ENCODE data around the gene TAF4.

The TAF4 gene

DNA sequence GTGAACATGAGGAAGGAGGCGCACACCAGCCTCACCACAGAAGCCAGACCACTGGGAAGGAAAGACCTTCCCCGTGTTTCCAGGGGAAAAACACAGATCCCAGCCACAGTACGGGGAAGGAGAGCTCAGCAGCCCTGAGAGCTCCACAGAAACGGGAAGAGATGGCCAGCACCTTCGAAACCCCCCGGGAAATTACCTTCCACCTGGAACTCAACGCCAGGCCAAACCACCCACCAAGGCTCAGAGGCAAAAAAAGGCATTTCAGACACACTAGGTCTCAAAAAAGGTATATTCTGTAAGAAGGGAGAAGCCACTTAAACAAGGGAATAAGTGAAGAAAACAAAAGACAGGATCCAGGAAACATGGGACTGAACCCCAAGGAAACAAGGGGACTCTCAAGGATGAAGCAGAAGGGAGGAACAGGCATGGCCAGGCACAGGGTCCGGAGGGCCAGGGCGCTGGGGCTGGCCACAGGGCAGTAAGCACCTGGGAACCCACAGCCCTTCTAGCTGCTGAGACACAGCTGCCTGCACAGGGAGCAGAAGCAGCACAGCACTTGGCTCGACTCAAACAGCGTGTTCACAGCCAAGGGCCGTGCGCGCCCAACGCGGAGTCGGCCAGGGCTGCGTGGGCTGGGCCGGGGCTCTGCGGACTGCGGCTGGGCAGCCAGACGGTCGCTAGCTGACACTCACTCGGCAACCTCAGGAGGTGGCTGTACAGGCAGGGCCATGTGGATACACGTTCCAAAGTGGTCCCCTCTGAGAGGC is 44.6 kb downstream of the TAF4 start:
- DNase-seq = no peak

- no peak for DNase-seq
Measured at GRCh38 chr20:62019881-62020492, 45.7 kb downstream of the TAF4 start.

GRCh38 chr20:62019144-62019805 is 46.4 kb downstream of the TAF4 start:
- no peak for DNase-seq

DNA sequence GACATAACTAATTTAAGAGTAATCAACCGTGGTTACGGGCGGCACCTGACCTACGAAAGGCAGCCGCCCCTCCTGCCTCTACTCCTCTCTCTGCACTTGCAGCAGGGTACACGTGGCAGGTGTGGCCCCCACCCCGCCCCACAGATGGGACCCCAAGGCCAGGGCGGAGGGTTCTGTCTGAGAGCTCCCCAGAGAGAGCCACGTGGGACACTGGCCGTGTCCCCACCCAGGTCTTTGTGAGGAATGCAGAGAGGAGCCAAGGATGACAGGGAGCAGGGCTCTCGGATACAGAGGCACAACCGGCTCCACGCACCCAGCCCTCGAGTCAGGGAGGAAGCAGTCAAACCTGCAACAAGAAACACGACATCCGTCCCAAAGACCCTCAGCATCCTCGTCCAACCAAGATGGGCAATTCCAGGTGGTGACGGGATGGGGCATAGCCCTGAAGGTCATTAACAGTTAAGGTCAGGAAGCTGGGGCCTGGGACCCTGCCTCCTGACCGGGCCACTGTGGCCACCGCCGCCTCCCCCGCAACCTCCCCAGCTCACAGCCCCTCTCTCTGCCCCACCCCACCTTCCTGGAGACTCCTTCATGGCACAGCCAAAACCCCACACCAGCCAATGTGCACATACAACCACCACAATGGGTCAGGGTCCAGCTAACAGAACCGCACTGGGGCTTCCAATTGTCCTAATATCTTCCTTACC is 47.1 kb downstream of the TAF4 start:
- DNase-seq = no peak

- DNase-seq = no peak
Measured at GRCh38 chr20:62015540-62016288, 50.0 kb downstream of the TAF4 start.

- no peak for DNase-seq
Measured at GRCh38 chr20:62014889-62015537, 50.7 kb downstream of the TAF4 start.

GRCh38 chr20:62014488-62014775 is 51.2 kb downstream of the TAF4 start:
- DNase-seq = no peak

GRCh38 chr20:62012631-62013030 is 53.0 kb downstream of the TAF4 start:
- no peak for DNase-seq

DNA sequence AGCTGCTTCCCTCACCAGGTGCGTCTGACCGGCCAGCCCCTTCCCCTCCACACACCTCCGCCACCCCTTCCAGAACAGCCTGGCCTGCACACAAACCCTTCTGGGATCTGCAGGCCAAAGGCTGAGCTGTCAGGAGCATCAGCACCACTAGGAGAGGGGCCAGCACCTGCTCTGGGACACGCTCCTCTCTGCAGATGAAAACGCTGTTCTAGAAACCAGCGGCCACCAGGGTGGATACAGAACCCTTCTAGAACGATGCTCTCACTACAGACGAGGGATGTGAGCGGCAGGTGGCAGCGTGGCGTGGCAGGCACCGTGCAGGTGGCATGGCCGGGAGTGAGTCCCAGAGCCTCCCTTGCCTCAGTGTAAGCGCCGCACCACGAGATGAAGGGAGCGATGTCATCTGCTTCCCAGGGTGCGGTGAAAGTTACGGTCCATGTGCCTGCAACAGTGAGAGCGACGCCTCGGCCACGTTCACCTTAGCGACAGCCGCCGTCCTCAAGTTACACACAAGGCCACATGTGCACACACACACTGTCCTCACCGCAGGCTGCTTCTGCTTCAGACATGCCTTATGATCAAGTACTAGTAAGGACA is 53.6 kb downstream of the TAF4 start:
- no peak for DNase-seq

GRCh38 chr20:62011403-62011790 is 54.3 kb downstream of the TAF4 start:
- DNase-seq = no peak

- no peak for DNase-seq
Measured at GRCh38 chr20:62010551-62011402, 54.9 kb downstream of the TAF4 start.

- no peak for DNase-seq
Measured at GRCh38 chr20:62009869-62010445, 55.7 kb downstream of the TAF4 start.

- no peak for DNase-seq
Measured at GRCh38 chr20:62009322-62009721, 56.4 kb downstream of the TAF4 start.

DNA sequence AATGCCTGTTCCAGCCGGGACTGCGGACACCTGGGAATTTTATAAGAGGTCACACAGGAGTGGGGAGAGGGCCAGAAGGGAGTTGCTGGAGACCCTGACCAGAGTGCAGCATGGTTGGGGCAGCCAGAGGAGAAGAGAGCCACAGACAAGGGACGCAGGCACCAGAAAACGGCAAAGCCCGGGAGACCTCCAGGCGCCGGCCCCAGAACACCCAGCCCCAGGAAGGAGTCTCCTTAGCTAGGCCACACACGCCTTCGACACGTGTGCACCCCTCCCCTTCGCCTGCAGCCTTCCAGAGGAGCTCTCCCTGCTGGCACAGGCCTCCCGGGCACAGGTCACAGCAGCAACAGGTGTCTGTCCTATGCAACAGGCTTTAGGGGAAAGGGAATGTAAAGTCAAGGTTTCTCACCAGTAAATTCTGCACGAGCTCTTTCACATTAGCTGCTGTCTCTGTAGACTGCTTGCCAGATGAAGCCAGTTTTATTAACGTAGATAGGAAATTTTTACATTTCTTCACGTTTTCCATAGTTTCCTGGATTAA is 57.0 kb downstream of the TAF4 start:
- DNase-seq = no peak

DNA sequence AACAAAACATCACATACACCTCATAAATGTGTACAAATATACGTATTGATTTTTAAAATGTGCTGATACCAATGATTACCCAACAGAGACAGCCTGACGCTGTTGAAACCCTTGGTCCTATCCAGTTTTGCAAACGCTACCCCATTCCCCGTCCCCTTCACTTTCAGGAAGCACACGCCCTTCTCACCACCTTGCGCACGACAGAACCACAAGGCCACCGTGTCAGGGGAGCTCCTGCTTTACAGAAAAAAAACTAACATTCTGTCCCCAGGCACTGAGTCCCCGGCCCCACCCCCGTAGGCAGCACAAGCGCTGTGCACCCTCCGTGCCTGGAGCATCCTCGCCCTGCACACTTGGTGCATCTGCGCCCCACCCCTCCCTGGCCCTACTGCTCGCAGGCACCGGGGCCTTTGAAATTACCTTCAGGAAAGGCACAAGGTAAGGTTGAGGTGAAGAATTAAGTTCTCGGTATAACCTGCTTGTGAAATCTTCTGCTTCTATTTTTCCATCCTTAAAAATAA is 58.5 kb downstream of the TAF4 start:
- DNase-seq = no peak

DNA sequence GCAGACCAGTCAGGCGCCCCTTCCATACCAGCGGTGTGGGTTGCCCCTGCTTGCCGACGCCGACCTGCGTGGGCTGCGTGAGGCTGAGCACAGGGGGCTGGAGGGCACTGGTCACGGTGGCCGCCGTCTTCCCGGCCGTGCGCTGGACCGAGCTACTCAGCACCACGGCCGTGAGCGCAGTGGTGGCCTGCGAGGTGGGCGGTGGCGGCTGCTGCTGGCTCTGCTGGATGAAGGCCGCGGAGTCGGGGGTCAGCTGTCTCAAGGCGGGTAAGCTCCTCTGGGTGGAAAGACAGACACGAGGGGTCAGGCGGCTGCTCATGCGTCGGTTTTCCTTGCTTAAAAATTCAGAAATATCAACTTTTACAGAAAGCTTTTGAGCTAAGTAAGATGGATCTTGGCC is 59.2 kb downstream of the TAF4 start:
- DNase-seq = no peak

DNA sequence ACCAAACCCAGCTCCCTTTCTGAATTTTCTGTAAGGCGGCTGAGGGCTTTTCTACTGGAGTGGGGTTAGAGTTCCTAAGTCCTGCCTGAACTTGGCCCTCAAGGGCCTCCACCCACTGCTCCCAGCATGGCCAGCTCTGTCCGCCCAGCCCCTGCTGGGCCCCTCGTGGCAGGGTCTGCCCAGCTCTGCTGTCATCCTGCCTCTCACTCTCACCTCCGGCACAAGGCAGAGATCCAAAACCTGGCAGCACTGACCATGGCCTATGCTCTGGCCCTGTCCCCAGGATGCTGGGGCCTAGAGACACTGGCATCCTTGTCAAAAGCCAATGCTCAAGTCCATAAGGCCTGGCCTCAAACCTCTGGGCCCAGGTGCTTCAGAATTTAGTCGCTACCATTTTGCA is 61.1 kb downstream of the TAF4 start:
- DNase-seq = no peak

DNA sequence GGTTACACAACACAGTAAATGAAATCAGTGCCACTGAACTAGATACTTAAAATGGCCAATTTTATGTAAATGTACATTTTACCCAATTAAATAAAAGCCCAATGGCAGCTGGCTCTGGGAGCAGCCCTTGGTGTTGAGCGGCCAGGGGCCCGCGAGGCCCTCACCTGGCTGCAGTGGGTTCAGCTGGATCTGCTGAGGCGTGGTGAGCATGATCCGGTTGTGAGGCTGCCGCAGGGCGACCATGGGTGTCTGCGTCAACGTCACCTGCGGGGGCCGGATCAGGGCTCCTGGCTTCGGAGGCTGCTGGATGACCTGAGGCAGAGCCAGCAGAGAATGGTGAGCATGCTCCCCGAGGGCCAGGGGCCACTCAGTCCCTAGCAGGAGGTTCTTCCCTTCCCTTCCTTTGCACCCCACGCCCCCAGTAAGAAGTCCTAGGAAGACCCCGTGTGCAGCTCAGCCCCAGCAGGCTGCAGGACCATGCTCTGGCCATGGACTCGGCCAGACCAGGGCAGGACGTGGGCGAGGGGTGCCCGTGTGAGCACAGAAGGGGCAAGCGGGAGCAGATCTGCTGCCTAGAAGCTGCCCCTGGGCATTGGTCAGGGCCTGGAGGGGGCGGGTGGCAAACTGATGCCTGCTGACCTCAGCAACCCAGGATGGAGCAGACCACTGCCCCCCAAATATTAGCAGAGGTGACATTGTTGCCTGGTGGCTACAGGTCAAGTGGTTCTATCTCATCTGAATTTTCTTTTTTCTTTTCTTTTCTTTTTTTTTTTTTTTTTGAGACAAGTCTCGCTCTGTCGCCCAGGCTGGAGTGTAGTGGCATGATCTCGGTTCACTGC is 61.9 kb downstream of the TAF4 start:
- no peak for DNase-seq

DNA sequence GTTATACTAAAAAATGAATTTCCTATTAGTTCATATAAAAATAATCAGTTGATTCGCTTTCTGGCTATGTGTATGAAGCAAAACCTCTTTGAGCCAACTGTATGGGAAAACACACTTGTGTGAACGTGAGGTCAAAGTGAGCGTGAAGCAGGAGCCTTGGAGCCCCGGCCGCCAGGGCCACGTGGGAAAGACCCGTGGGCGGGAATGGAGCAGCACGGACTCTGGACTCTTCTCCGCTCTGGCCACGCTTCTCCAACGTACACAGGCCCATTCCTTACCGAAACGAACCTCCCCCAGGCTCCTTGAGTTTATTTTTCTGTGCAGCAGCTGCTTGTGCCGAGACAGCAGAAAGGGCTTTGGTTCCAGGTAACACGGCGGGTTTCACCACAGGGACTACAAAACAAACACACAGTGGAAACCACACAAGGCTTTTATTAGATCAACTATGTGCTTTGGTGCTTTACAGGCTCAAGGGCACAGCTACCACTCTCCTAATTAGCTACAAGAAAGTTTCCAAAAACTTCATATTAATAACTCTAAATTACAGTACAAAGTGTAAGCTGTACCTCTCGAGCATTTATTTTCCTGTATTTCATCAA is 62.7 kb downstream of the TAF4 start:
- DNase-seq = no peak
